Measurements from ENCODE around the gene PAK5.

GRCh38 chr20:9498322-9498721 is 340.6 kb downstream of the PAK5 start:
- TF ChIP-seq, protein P1, sequence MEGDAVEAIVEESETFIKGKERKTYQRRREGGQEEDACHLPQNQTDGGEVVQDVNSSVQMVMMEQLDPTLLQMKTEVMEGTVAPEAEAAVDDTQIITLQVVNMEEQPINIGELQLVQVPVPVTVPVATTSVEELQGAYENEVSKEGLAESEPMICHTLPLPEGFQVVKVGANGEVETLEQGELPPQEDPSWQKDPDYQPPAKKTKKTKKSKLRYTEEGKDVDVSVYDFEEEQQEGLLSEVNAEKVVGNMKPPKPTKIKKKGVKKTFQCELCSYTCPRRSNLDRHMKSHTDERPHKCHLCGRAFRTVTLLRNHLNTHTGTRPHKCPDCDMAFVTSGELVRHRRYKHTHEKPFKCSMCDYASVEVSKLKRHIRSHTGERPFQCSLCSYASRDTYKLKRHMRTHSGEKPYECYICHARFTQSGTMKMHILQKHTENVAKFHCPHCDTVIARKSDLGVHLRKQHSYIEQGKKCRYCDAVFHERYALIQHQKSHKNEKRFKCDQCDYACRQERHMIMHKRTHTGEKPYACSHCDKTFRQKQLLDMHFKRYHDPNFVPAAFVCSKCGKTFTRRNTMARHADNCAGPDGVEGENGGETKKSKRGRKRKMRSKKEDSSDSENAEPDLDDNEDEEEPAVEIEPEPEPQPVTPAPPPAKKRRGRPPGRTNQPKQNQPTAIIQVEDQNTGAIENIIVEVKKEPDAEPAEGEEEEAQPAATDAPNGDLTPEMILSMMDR (IDR thresholded peaks at IDR 0.05) = no peak
- TF ChIP-seq EZH2phosphoT487 (IDR thresholded peaks at IDR 0.05) = no peak
